DOHH2 (cell line): Measurements from ENCODE around the gene MYH1.

ENCODE experiments used
- EZH2phosphoT487 ChIP-seq: fragments of 200-600 bp; sonication (generic); IDR thresholded peaks from 2 replicates; pipeline ENCODE4 v1.6.1; 2017; ENCODE audit warnings: borderline replicate concordance, mild to moderate bottlenecking, antibody characterized with exemption, low read length, moderate library complexity, mixed read lengths
- TF ChIP-seq, protein P1 (sequence below): fragments of 200-600 bp; sonication (generic); IDR thresholded peaks from one replicate; pipeline ENCODE4 v1.5.1; 2014; ENCODE audit warnings: antibody characterized with exemption, mild to moderate bottlenecking, low read depth, low read length; ENCODE audit not compliant: poor library complexity, severe bottlenecking

DNA sequence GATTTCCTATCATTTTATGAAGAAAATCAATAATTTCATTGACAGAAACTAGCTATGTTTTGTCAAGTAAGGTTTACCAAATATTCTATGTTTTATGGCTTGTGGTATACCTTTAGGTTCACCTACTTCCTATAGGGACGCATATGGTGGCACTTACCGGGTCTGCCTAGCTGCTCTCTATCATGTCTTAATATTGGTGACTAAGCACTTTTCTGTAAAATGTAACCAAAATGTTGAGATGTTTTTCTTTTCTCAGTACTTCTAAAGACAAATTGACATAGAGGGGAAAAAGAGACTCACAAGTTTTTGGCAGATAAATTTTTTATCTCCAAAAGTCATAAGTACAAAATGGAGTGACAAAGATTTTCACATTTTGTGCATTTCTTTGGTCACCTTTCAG is 26.3 kb downstream of the MYH1 start:
- TF ChIP-seq, protein P1, sequence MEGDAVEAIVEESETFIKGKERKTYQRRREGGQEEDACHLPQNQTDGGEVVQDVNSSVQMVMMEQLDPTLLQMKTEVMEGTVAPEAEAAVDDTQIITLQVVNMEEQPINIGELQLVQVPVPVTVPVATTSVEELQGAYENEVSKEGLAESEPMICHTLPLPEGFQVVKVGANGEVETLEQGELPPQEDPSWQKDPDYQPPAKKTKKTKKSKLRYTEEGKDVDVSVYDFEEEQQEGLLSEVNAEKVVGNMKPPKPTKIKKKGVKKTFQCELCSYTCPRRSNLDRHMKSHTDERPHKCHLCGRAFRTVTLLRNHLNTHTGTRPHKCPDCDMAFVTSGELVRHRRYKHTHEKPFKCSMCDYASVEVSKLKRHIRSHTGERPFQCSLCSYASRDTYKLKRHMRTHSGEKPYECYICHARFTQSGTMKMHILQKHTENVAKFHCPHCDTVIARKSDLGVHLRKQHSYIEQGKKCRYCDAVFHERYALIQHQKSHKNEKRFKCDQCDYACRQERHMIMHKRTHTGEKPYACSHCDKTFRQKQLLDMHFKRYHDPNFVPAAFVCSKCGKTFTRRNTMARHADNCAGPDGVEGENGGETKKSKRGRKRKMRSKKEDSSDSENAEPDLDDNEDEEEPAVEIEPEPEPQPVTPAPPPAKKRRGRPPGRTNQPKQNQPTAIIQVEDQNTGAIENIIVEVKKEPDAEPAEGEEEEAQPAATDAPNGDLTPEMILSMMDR = no peak
- no peak for TF ChIP-seq EZH2phosphoT487
